Hematopoietic multipotent progenitor cell treated with erythropoietin and hydrocortisone succinate and interleukin-3 and kit ligand, for 8 days (in vitro differentiated cells): ENCODE results near the gene KCNQ2.

Source experiments
- DNase-seq: peaks from one replicate; pipeline ENCODE4 v3.0.0-alpha.2; 2015

KCNQ2 gene

GRCh38 chr20:63365601-63366389, 106.7 kb downstream of the KCNQ2 start:
- no peak for DNase-seq

- no peak for DNase-seq
Measured at GRCh38 chr20:63364801-63365585, 107.5 kb downstream of the KCNQ2 start.

GRCh38 chr20:63363981-63364561, 108.4 kb downstream of the KCNQ2 start:
- DNase-seq, result no peak

GRCh38 chr20:63363013-63363957, 109.2 kb downstream of the KCNQ2 start:
- no peak for DNase-seq

- no peak for DNase-seq
Measured at GRCh38 chr20:63362436-63363009, 109.9 kb downstream of the KCNQ2 start.

- no peak for DNase-seq
Measured at GRCh38 chr20:63361519-63362435, 110.7 kb downstream of the KCNQ2 start.

GRCh38 chr20:63360850-63361518, 111.5 kb downstream of the KCNQ2 start, which contains the start of gene CHRNA4:
TSS of gene CHRNA4 (minus strand) at chr20:63361349. CDS start at chr20:63361165, 184 bp downstream.
- DNase-seq, result no peak

- DNase-seq, result no peak
Measured at GRCh38 chr20:63359937-63360849, 112.3 kb downstream of the KCNQ2 start.

GRCh38 chr20:63359164-63359934, 113.1 kb downstream of the KCNQ2 start:
- no peak for DNase-seq

GRCh38 chr20:63357921-63358905, 114.2 kb downstream of the KCNQ2 start:
- no peak for DNase-seq

- no peak for DNase-seq
Measured at GRCh38 chr20:63356931-63357879, 115.2 kb downstream of the KCNQ2 start.

- DNase-seq, result no peak
Measured at GRCh38 chr20:63356511-63356910, 115.9 kb downstream of the KCNQ2 start.

- no peak for DNase-seq
Measured at GRCh38 chr20:63355781-63356295, 116.6 kb downstream of the KCNQ2 start.

- no peak for DNase-seq
Measured at GRCh38 chr20:63354636-63355350, 117.7 kb downstream of the KCNQ2 start.

- no peak for DNase-seq
Measured at GRCh38 chr20:63352811-63353221, 119.6 kb downstream of the KCNQ2 start.
